Renal pelvis (tissue), 4 donors: ENCODE results near the gene LFNG. TPM values are rescaled to one million over a fixed set of nuclear protein-coding genes. Genes with fewer than 3 reads are reported as not detected.
A peak's percentile ranks its signal among the peaks of the same experiment; 100 is the strongest.
"Not testable (repeated sequence)": the region's sequence is repeated elsewhere in the genome, so short reads cannot be mapped to it uniquely, and the experiment has no call there.

Source experiments
- DNase-seq: peaks from one replicate; pipeline ENCODE4 v3.0.0-alpha.2; 2013
- polyA plus RNA-seq, 3 donors: library from polyadenylated mRNA; unstranded; fragments of 120-200 nt; gene quantifications; one replicate each; pipeline ENCODE4 v1.2.1, GENCODE V29; 2013; ENCODE audit not compliant: insufficient read length in 3 of 3

The LFNG gene
- polyA plus RNA-seq, 3 donors: 37.7 to 40.2 (median 40.0) TPM

DNA sequence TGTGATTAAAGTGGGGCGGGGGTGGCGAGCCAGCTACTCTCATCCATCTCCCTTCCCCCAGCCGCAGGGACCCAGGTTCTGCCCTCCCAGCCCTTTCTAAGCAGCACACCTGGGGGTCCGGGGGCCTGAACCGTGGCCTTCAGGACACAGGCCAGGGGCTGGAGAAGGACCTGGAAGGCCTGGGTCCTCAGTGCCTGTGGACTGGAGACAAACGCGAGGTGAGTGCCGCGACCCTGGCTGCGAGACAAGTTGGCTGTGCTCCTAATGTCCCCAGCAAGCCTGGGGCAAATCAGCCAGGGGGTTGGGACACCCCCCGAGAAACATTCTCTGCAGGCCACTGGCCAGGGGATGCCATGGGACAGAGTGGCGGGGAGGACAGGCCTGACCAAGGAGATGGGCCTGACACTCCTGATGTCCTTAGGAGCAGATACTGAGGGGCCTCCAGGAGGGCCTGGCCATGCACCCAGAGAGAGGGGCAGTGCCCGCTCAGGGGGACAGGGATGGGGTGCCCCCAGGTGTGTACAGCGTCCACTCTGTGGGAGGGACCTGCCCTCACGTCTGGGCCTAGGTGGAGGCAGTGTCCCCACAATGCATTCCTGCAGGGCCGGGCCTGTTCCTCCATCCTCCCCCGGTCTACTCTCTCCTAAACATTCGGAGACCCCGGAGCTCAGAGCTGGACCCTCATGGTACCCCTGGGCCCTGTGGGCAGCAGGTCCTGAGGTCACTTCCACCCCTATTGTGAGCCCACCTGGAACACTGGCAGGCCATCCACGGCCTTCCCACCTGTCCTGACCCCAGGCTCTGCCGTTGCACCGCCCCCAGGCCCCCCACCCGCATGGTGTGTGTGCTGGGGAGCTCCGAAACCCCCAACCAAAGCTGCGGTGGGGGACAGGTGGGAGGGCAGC lies 22.7 kb downstream of the LFNG start:
- no peak for DNase-seq

- no peak for DNase-seq
Observed at GRCh38 chr7:2542916-2543871, 23.6 kb downstream of the LFNG start.

- DNase-seq: no peak
Observed at GRCh38 chr7:2544541-2545188, 25.1 kb downstream of the LFNG start.

DNA sequence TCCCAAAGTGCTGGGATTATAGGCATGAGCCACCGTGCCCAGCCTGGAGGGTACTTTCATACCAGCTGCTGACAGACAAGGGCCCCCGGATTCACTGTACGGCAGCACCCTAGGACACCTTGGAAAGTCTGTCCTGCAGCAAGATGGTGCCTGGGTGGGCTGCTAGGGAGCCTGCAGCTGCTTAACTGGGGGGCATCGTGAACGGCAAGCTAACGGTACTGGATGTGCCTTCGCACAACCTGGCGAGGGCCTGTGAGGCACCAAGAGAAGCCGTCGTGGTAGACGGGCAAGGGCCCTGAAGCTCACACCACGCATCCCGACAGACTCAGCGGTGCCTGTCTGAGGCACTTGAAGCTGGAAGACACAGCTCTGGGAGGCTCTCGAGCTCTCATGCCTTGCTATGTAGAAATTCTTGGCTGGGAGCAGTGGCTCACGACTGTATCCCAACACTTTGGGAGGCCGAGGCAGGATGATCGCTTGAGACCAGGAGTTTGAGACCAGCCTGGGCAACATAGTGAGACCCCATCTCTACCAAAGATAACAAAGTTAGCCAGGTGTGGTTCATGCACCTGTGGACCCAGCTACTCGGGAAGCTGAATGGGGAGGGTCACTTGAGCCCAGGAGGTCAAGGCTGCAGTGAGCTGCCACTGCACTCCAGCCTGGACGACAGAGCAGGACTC lies 26.3 kb downstream of the LFNG start:
- DNase-seq: no peak

- no peak for DNase-seq
Observed at GRCh38 chr7:2546776-2547586, 27.4 kb downstream of the LFNG start.

DNA sequence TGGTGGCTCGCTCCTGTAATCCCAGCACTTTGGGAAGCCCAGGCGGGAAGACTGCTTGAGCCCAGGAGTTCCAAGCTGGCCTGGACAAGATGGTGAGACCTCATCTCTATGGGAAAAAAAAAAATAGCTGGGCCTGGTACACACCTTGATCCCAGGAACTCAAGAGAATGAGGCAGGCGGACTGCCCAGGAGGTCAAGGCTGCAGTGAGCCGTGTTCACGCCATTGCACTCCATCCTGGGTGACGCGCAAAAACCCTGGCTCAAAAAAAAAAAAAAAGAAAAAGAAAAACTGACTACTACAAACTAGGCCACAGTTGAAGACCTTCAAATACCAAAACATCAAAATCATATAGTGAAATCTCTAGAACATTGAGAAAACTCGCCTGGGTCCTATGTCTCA lies 31.8 kb downstream of the LFNG start:
- DNase-seq: no peak

- no peak for DNase-seq
Observed at GRCh38 chr7:2553108-2553507, 33.5 kb downstream of the LFNG start.

- no peak for DNase-seq
Observed at GRCh38 chr7:2553831-2554581, 34.4 kb downstream of the LFNG start.

- no peak for DNase-seq
Observed at GRCh38 chr7:2554661-2555111, 35.1 kb downstream of the LFNG start.

DNA sequence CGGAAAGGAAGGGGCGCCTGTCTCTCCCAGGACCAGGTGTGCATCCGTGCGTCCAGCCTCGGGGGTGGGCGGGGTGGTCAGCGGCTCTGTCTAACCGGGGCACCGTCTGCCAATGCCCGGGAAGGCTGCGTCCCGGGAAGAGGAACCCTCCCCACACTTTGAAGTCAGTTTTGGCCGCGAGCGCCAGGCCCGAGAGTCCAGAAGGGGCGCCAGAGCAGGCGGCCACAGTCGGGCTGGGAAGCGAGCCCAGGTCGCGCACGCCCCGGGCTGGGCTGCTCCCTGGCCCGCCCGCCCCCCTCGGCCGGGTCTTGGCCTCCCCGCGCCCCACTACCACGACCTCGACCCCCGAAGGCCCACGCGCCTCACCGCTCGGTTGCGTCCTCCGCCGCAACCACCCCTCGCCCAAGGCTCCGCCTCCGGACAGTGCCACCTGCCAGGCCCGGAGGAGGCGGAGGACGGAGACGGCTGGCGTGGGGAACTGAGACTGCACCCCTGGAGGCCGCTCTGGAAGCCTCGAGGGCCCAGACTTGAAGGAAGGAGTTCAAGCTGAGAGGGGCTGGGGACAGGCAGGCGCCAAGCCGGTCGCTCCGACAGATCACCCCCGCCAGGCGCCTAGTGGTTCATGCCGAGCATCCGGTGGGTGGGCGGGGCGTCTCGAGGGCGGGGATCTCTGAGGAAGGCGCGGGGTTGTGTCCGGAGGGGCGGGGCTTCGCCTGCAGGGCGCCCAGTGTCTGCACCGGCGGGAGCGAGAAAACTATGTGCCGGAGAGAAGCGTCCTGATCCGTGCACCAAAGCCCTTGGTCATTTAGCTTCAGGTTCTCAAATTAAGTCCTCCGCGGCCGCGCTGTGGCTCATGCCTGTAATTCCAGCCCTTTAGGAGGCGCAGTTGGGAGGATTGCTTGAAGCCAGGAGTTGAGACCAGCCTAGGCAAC lies 35.8 kb downstream of the LFNG start, which contains the start of gene BRAT1:
BRAT1 (minus strand) TSS at position 404 of the 932 bp plus-strand sequence. CDS start 1,093 bp downstream, outside the sequence.
- peak; percentile 93 for DNase-seq

DNA sequence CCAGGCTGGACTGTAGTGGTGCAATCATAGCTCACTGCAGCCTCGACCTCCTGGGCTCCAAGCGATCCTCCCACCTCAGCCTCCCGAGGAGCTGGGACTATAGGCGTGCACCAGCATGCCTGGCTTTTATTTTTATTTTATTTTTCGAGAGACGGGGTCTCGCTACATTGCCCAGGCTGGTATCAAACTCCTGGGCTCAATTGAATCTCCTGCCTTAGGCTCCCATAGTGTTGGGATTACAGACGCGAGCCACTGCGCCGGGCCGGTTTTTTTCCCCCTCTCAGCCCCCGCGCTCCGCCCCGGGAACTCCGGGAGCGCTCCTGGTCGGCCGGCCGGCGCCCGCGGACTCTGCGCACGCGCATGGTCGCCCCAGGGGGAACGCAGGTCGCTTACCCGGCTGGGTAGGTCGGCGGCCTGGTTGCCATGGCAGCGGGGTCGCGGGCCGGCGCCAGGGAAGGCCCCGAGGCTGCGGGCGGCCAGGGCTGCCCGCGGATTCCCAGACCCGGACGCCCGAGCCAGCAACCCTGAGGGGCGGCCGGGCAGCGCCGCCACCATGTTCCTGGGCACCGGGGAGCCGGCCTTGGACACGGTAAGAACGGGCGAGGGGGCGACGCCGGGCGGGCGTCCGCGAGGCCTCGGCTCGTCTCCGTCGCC lies 39.2 kb downstream of the LFNG start, which contains the start of gene IQCE:
IQCE (plus strand) TSS at position 351 of the 654 bp plus-strand sequence; CDS start at position 554, 203 bp downstream.
- DNase-seq: peak; percentile 89

GRCh38 chr7:2559283-2559950 lies 39.8 kb downstream of the LFNG start:
- no peak for DNase-seq

DNA sequence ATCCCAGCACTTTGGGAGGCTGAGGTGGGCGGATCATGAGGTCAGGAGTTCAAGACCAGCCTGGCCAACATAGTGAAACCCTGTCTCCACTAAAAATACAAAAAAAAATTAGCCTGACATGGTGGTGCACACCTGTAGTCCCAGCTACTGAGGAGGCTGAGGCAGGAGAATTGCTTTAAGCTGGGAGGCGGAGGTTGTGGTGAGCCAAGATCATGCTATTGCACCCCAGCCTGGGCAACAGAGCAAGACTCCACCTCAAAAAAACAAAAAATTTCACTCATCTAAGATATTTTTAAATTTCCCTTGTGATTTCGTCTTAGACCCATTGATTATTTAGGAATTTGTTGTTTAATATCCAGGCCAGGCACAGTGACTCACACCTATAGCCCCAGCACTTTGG lies 44.4 kb downstream of the LFNG start:
- not testable (repeated sequence) for DNase-seq

GRCh38 chr7:2564970-2565540 lies 45.5 kb downstream of the LFNG start:
- DNase-seq: no peak

DNA sequence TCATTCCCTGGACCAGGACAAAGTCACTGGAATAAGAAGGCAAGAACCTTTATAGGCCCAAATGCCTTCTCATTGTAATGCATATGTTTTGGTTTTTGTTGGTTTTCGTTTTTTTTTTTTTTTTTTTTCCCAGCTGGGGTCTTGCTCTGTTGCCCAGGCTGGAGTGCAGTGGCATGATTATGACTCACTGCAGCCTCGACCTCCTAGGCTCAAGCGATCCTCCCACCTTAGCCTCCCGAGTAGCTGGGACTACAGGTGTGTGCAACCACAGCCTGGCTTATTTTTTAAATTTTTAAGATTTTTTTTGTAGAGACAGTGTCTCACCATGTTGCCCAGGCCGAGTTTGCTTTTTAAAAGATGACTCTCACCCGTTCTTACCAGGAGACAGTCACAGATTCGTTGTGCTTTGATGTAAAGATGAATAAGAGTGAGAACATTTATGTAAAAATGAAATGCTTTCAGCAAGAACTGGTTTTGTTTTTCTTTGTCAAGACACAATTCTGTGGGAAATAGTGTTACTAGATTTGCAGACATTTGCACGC lies 46.8 kb downstream of the LFNG start:
- DNase-seq: no peak

GRCh38 chr7:2566890-2567678 lies 47.5 kb downstream of the LFNG start:
- DNase-seq: no peak
